ENCODE measurements around the gene FES.

Gene FES

GRCh38 chr15:90882781-90883525, 1.4 kb upstream of the FES start:
- no peak for DNase-seq (ENCODE audit: extremely low spot score)
- TF ChIP-seq CTCF (IDR thresholded peaks at IDR 0.05; ENCODE audit: control extremely low read depth, extremely low read depth, low read depth, missing control alignments) = no peak
- POLR2A ChIA-PET = no interaction called here
- CTCF ChIA-PET = interaction anchor here (0.8 to 4.5 kb wide), 3 partner anchors 50 to 564 kb away, joined by 3 to 68 read pairs (median 39); partner anchors contain the start of genes HDDC3 and UNC45A

GRCh38 chr15:90883526-90883975, 753 bp upstream of the FES start:
- no peak for DNase-seq (ENCODE audit: extremely low spot score)
- ChIA-PET CTCF (interaction anchor here (0.8 to 4.5 kb wide), 4 partner anchors 13 to 565 kb away, joined by 3 to 73 read pairs (median 54); partner anchors contain the start of genes HDDC3 and UNC45A), POLR2A (no interaction called here)
- no peak for TF ChIP-seq CTCF (IDR thresholded peaks at IDR 0.05; ENCODE audit: control extremely low read depth, extremely low read depth, low read depth, missing control alignments)

- no peak for TF ChIP-seq CTCF (IDR thresholded peaks at IDR 0.05; ENCODE audit: control extremely low read depth, extremely low read depth, low read depth, missing control alignments)
- ChIA-PET CTCF (interaction anchor here (0.7 to 4.5 kb wide), 63 partner anchors 9 to 584 kb away, joined by 3 to 73 read pairs (median 5); partner anchors contain the start of genes BLM, FURIN, HDDC3 and MAN2A2), POLR2A (interaction anchor here (0.5 kb wide), 1 partner anchor 17 kb away, joined by 3 read pairs; no protein-coding TSS in a partner anchor)
- no peak for DNase-seq (ENCODE audit: extremely low spot score)
These were observed 571 bp downstream of the FES start for GRCh38 chr15:90884719-90885431.

- TF ChIP-seq CTCF (IDR thresholded peaks at IDR 0.05; ENCODE audit: control extremely low read depth, extremely low read depth, low read depth, missing control alignments) = peak; percentile 90
- ChIA-PET POLR2A (interaction anchor here (0.5 kb wide), 1 partner anchor 18 kb away, joined by 3 read pairs; no protein-coding TSS in a partner anchor), CTCF (interaction anchor here (0.6 to 4.5 kb wide), 97 partner anchors 8 to 592 kb away, joined by 3 to 73 read pairs (median 4); partner anchors contain the start of genes BLM, FURIN, HDDC3 and MAN2A2)
- DNase-seq (ENCODE audit: extremely low spot score) = peak; percentile 80
These were observed 1.4 kb downstream of the FES start for GRCh38 chr15:90885432-90886290.

GRCh38 chr15:90886291-90886614, 1.9 kb downstream of the FES start:
- no peak for DNase-seq (ENCODE audit: extremely low spot score)
- ChIA-PET POLR2A (no interaction called here), CTCF (interaction anchor here (0.7 to 4.5 kb wide), 77 partner anchors 8 to 593 kb away, joined by 3 to 73 read pairs (median 5); partner anchors contain the start of genes BLM, FURIN, HDDC3 and MAN2A2)
- TF ChIP-seq CTCF (IDR thresholded peaks at IDR 0.05; ENCODE audit: control extremely low read depth, extremely low read depth, low read depth, missing control alignments) = no peak

Measured in GM10248 (cell line).